K562 (cell line): Measurements from ENCODE around the gene LRRFIP2. TPM values are rescaled to one million over a fixed set of nuclear protein-coding genes. Genes with fewer than 3 reads are reported as not detected.

ENCODE experiments used
- BHLHE40 ChIP-seq: IDR thresholded peaks from 2 replicates; pipeline ENCODE4 v1.6.1; 2011; ENCODE audit warnings: low read length, improper control_type of control experiment
- CEBPG ChIP-seq, 3 experiments: fragments of 200-800 bp in 1 of 3; sonication (Bioruptor generic) in 1 of 3; sonication (generic) in 1 of 3; formaldehyde crosslinking in 1 of 3; IDR thresholded peaks in 2 of 3; conservative IDR thresholded peaks in 1 of 3; 2 replicates each; pipeline versions ENCODE4 v1.6.1 to v1.8.0; 2016 to 2022; ENCODE audit warnings: missing compliant biosample characterization in 2 of 3, missing genetic modification characterization in 2 of 3, mild to moderate bottlenecking in 1 of 3, missing genetic modification reagents in 1 of 3
- MTF1 ChIP-seq: fragments of 250-450 bp; sonication (Bioruptor Pico); IDR thresholded peaks from 2 replicates; pipeline ENCODE4 v1.9.0; 2021; ENCODE audit warnings: moderate library complexity, mild to moderate bottlenecking, inconsistent platforms, borderline replicate concordance
- SPI1 ChIP-seq: IDR thresholded peaks from 2 replicates; pipeline ENCODE4 v1.6.1; 2011; ENCODE audit warnings: low read depth, low read length, control low read depth, borderline replicate concordance
- ZFP1 ChIP-seq: fragments of 450-650 bp; formaldehyde crosslinking; IDR thresholded peaks from 2 replicates; pipeline ENCODE4 v1.4.0; 2020; ENCODE audit warnings: mild to moderate bottlenecking, mixed read lengths
- polyA plus RNA-seq, 8 experiments: library from polyadenylated mRNA; depleted of rRNA in 4 of 8; stranded (reverse) in 5 of 8; unstranded in 3 of 8; fragments of >200 nt; fragmentation: Nextera tagmentation in 2 of 8; fragmentation: Illumina TruSeq in 1 of 8; extraction: Ambion mirVana in 2 of 8; extraction: Trizol in 1 of 8; gene quantifications; 2 replicates each; pipeline versions ENCODE4 v1.2.1 to v1.2.3, GENCODE V29; 2011 to 2014; ENCODE audit warnings: inconsistent platforms in 1 of 8, missing spikeins in 1 of 8
- total RNA-seq, 7 experiments: library from RNA; depleted of rRNA in 6 of 7; stranded (reverse); fragments of >200 nt in 6 of 7; fragmentation: Illumina TruSeq in 2 of 7; extraction: Trizol in 2 of 7; gene quantifications; 2 replicates each; pipeline versions ENCODE4 v1.2.1 to v1.2.3, GENCODE V29; 2011 to 2021; ENCODE audit warnings: low replicate concordance in 1 of 7
- TF ChIP-seq, protein P1 (sequence below): fragments of 450-650 bp; IDR thresholded peaks from 2 replicates; pipeline ENCODE4 v1.6.1; 2016; ENCODE audit warnings: mild to moderate bottlenecking, moderate library complexity
- TF ChIP-seq, protein P2 (sequence below): fragments of 250-450 bp; sonication (Bioruptor Pico); IDR thresholded peaks from 2 replicates; pipeline ENCODE4 v1.8.0; 2021; ENCODE audit warnings: borderline replicate concordance, mild to moderate bottlenecking, moderate library complexity; ENCODE audit not compliant: poor library complexity, severe bottlenecking
- TF ChIP-seq, protein P3 (sequence below), 2 experiments: fragments of 450-650 bp; conservative IDR thresholded peaks; 2 replicates each; pipeline ENCODE4 v1.6.1; 2017; ENCODE audit warnings: mild to moderate bottlenecking in 2 of 2, moderate library complexity in 2 of 2

The LRRFIP2 gene
- total and polyA plus RNA-seq, 9 of the 15 experiments (the other 6 are each of a cell fraction or from before 2014, with no cell fraction given): 9.9 to 53.9 (median 42.7) TPM

DNA sequence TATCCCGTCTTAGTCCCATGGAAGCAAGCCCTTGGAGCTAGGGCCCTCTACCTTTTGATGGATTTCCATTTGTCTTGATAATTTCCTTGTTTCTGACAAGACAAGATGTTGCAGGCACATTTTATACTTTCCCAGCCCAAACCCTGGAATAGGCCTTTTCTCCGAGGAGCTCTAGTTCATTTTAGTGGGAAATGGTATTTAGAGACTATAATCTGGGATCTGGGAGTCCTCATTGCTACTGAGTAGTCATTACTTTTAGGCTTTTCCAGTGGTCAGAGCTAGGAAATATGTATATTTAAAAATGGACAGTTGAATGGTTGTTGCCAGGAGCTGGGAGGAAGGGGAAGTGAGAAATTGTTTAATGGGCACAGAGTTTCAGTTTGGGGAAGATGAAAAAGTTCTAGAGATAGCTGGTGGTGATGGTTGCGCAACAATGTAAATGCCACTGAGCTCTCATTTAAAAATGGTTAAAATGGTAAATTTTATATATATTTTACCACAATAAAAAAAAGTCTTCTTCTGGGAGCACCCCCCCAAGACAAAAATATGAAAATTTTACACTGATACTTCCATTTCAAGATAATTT is 149.5 kb downstream of the LRRFIP2 start (continued):
- TF ChIP-seq, protein P1, sequence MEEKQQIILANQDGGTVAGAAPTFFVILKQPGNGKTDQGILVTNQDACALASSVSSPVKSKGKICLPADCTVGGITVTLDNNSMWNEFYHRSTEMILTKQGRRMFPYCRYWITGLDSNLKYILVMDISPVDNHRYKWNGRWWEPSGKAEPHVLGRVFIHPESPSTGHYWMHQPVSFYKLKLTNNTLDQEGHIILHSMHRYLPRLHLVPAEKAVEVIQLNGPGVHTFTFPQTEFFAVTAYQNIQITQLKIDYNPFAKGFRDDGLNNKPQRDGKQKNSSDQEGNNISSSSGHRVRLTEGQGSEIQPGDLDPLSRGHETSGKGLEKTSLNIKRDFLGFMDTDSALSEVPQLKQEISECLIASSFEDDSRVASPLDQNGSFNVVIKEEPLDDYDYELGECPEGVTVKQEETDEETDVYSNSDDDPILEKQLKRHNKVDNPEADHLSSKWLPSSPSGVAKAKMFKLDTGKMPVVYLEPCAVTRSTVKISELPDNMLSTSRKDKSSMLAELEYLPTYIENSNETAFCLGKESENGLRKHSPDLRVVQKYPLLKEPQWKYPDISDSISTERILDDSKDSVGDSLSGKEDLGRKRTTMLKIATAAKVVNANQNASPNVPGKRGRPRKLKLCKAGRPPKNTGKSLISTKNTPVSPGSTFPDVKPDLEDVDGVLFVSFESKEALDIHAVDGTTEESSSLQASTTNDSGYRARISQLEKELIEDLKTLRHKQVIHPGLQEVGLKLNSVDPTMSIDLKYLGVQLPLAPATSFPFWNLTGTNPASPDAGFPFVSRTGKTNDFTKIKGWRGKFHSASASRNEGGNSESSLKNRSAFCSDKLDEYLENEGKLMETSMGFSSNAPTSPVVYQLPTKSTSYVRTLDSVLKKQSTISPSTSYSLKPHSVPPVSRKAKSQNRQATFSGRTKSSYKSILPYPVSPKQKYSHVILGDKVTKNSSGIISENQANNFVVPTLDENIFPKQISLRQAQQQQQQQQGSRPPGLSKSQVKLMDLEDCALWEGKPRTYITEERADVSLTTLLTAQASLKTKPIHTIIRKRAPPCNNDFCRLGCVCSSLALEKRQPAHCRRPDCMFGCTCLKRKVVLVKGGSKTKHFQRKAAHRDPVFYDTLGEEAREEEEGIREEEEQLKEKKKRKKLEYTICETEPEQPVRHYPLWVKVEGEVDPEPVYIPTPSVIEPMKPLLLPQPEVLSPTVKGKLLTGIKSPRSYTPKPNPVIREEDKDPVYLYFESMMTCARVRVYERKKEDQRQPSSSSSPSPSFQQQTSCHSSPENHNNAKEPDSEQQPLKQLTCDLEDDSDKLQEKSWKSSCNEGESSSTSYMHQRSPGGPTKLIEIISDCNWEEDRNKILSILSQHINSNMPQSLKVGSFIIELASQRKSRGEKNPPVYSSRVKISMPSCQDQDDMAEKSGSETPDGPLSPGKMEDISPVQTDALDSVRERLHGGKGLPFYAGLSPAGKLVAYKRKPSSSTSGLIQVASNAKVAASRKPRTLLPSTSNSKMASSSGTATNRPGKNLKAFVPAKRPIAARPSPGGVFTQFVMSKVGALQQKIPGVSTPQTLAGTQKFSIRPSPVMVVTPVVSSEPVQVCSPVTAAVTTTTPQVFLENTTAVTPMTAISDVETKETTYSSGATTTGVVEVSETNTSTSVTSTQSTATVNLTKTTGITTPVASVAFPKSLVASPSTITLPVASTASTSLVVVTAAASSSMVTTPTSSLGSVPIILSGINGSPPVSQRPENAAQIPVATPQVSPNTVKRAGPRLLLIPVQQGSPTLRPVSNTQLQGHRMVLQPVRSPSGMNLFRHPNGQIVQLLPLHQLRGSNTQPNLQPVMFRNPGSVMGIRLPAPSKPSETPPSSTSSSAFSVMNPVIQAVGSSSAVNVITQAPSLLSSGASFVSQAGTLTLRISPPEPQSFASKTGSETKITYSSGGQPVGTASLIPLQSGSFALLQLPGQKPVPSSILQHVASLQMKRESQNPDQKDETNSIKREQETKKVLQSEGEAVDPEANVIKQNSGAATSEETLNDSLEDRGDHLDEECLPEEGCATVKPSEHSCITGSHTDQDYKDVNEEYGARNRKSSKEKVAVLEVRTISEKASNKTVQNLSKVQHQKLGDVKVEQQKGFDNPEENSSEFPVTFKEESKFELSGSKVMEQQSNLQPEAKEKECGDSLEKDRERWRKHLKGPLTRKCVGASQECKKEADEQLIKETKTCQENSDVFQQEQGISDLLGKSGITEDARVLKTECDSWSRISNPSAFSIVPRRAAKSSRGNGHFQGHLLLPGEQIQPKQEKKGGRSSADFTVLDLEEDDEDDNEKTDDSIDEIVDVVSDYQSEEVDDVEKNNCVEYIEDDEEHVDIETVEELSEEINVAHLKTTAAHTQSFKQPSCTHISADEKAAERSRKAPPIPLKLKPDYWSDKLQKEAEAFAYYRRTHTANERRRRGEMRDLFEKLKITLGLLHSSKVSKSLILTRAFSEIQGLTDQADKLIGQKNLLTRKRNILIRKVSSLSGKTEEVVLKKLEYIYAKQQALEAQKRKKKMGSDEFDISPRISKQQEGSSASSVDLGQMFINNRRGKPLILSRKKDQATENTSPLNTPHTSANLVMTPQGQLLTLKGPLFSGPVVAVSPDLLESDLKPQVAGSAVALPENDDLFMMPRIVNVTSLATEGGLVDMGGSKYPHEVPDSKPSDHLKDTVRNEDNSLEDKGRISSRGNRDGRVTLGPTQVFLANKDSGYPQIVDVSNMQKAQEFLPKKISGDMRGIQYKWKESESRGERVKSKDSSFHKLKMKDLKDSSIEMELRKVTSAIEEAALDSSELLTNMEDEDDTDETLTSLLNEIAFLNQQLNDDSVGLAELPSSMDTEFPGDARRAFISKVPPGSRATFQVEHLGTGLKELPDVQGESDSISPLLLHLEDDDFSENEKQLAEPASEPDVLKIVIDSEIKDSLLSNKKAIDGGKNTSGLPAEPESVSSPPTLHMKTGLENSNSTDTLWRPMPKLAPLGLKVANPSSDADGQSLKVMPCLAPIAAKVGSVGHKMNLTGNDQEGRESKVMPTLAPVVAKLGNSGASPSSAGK: no peak
- TF ChIP-seq SPI1 (0 out of 2 replicates have a peak, but pooled peaks have one; percentile 2), BHLHE40 (no peak), ZFP1 (CRISPR knock-in tag) (no peak), MTF1 (CRISPR knock-in tag) (no peak), CEBPG (CRISPR knock-in tag; IDR thresholded peaks at IDR 0.05) (peak; percentile 70), CEBPG (tag; conservative IDR thresholded peaks at IDR 0.05 in 1 of 2, IDR thresholded peaks at IDR 0.05 in 1 of 2) (peak; percentile 88 to 99)
- TF ChIP-seq, protein P2, sequence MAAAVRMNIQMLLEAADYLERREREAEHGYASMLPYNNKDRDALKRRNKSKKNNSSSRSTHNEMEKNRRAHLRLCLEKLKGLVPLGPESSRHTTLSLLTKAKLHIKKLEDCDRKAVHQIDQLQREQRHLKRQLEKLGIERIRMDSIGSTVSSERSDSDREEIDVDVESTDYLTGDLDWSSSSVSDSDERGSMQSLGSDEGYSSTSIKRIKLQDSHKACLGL: no peak
- TF ChIP-seq, protein P3, sequence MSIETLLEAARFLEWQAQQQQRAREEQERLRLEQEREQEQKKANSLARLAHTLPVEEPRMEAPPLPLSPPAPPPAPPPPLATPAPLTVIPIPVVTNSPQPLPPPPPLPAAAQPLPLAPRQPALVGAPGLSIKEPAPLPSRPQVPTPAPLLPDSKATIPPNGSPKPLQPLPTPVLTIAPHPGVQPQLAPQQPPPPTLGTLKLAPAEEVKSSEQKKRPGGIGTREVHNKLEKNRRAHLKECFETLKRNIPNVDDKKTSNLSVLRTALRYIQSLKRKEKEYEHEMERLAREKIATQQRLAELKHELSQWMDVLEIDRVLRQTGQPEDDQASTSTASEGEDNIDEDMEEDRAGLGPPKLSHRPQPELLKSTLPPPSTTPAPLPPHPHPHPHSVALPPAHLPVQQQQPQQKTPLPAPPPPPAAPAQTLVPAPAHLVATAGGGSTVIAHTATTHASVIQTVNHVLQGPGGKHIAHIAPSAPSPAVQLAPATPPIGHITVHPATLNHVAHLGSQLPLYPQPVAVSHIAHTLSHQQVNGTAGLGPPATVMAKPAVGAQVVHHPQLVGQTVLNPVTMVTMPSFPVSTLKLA (conservative IDR thresholded peaks at IDR 0.05): no peak
